ENCODE results near the gene MRPL57. TPM values are rescaled to one million over a fixed set of nuclear protein-coding genes. Genes with fewer than 3 reads are reported as not detected.
"Not testable (repeated sequence)": the region's sequence is repeated elsewhere in the genome, so short reads cannot be mapped to it uniquely, and the experiment has no call there.

The MRPL57 gene
- total RNA-seq, 2 donors from 2014 or later = 22.2 to 22.9 TPM

GRCh38 chr13:21152251-21152899 is 24.1 kb upstream of the MRPL57 start:
- H3K27me3 Mint-ChIP-seq (ENCODE audit: insufficient read depth) = no peaks in the 10 kb centered on the region
- H3K9me3 Mint-ChIP-seq = no peaks in the 10 kb centered on the region
- H3K9me3 ChIP-seq (ENCODE audit: control insufficient read depth, low read length) = no peaks in the 10 kb centered on the region
- H3K36me3 ChIP-seq (ENCODE audit: control insufficient read depth, insufficient read depth, low read length) = peaks cover 38% of the 10 kb centered on the region
- no peak overlapping the region for H3K4me3 Mint-ChIP-seq
- peaks cover 13% of the 10 kb centered on the region for H3K4me1 ChIP-seq (ENCODE audit: control insufficient read depth, insufficient read depth, low read length)
- H3K4me3 ChIP-seq (ENCODE audit: low read length) = no peak overlapping the region
- H3K36me3 Mint-ChIP-seq (ENCODE audit: low read depth) = peaks cover 23% of the 10 kb centered on the region
- no peak overlapping the region for H3K9ac ChIP-seq (ENCODE audit: extremely low read depth, low read length, poor library complexity, severe bottlenecking)
- H3K27ac Mint-ChIP-seq = no peak overlapping the region
- peak; percentile 54 for DNase-seq
- WGBS, 2 experiments (ENCODE audit: insufficient coverage in 1 of 2, insufficient read length in 1 of 2) = 93 to 100% methylated on average over 2 to 8 of the region's 8 CpGs
- H3K27ac ChIP-seq (ENCODE audit: low read depth, low read length) = no peak overlapping the region
- no peak for TF ChIP-seq CTCF (conservative IDR thresholded peaks at IDR 0.05)
- peaks cover 25% of the 10 kb centered on the region for H3K4me1 Mint-ChIP-seq
- H3K27me3 ChIP-seq (ENCODE audit: control insufficient read depth, insufficient read depth, low read length, poor library complexity, severe bottlenecking) = no peaks in the 10 kb centered on the region

DNA sequence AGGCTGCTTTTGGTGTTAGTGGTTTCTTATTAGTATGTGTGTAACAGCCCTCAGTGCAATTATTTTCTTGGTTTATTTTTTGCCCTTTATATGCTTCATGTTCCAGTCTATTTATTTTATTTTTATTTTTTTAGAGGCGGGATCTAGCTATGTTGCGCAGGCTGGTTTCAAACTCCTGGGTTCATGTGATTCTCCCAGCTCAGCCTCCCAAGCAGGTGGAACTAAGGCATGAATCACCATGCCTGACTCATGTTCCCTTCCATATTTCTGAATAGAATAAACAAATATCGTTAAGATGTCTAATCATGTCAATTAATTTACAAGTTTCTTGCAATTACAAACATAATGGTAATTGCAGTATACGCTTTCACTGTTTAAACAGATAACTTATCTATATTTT is 11.8 kb upstream of the MRPL57 start:
- Mint-ChIP-seq H3K4me3 (no peak overlapping the region), H3K9me3 (no peaks in the 10 kb centered on the region), H3K27me3 (ENCODE audit: insufficient read depth) (no peaks in the 10 kb centered on the region), H3K36me3 (ENCODE audit: low read depth) (peaks cover 28% of the 10 kb centered on the region), H3K4me1 (peaks cover 4% of the 10 kb centered on the region), H3K27ac (no peak overlapping the region)
- no peak for TF ChIP-seq CTCF (conservative IDR thresholded peaks at IDR 0.05)
- no peak overlapping the region for H3K27ac ChIP-seq (ENCODE audit: low read depth, low read length)
- H3K9me3 ChIP-seq (ENCODE audit: control insufficient read depth, low read length) = peaks cover 8% of the 10 kb centered on the region
- no peaks in the 10 kb centered on the region for H3K27me3 ChIP-seq (ENCODE audit: control insufficient read depth, insufficient read depth, low read length, poor library complexity, severe bottlenecking)
- no peaks in the 10 kb centered on the region for H3K4me1 ChIP-seq (ENCODE audit: control insufficient read depth, insufficient read depth, low read length)
- no peak for DNase-seq
- peaks cover 16% of the 10 kb centered on the region for H3K36me3 ChIP-seq (ENCODE audit: control insufficient read depth, insufficient read depth, low read length)
- H3K4me3 ChIP-seq (ENCODE audit: low read length) = no peak overlapping the region
- no peak overlapping the region for H3K9ac ChIP-seq (ENCODE audit: extremely low read depth, low read length, poor library complexity, severe bottlenecking)
- WGBS, 2 experiments (ENCODE audit: insufficient coverage in 1 of 2, insufficient read length in 1 of 2) = 99 to 100% methylated on average over 2 to 3 of the region's 4 CpGs

DNA sequence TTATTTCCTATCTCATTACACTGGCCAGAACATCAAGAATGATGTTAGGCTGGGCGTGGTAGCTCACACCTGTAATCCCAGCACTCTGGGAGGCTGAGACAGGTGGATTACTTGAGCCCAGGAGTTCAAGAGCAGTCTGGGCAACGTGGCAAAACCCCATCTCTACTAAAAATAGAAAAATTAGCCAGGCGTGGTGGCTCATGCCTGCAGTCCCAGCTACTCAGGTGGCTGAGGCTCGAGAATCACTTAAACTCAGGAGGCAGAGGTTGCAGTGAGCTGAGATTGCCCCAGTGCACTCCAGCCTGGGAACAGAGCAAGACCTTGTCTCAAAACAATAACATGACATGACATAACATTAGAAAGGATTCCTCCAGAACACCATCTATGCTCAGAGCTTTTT is 10.9 kb upstream of the MRPL57 start:
- WGBS, 2 experiments (ENCODE audit: insufficient coverage in 1 of 2, insufficient read length in 1 of 2) = 84 to 90% methylated on average over 2 to 4 of the region's 4 CpGs
- not testable (repeated sequence) for H3K9me3 ChIP-seq (ENCODE audit: control insufficient read depth, low read length); H3K4me3 ChIP-seq (ENCODE audit: low read length); H3K27ac Mint-ChIP-seq; H3K4me1 ChIP-seq (ENCODE audit: control insufficient read depth, insufficient read depth, low read length); H3K9me3 Mint-ChIP-seq; DNase-seq; H3K27ac ChIP-seq (ENCODE audit: low read depth, low read length); H3K4me1 Mint-ChIP-seq; H3K4me3 Mint-ChIP-seq; H3K27me3 ChIP-seq (ENCODE audit: control insufficient read depth, insufficient read depth, low read length, poor library complexity, severe bottlenecking); H3K27me3 Mint-ChIP-seq (ENCODE audit: insufficient read depth); H3K9ac ChIP-seq (ENCODE audit: extremely low read depth, low read length, poor library complexity, severe bottlenecking)
- H3K36me3 Mint-ChIP-seq (ENCODE audit: low read depth) = peaks cover 30% of the 10 kb centered on the region
- peaks cover 21% of the 10 kb centered on the region for H3K36me3 ChIP-seq (ENCODE audit: control insufficient read depth, insufficient read depth, low read length)

DNA sequence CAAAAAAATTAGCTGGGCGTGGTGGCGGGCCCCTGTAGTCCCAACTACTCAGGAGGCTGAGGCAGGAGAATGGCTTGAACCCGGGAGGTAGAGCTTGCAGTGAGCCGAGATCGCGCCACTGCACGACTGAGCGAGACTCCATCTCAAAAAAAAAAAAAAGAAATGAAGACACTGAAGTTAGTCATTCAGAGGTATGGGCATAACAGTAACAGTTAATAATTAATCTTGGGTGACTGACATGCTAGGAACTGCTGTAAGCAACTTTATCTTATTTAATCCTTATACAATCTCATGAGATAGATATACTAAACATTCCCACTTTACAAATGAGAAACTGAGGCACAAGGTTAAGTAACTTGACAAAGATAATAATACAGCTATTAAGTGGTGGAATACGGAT is 5.0 kb upstream of the MRPL57 start:
- Mint-ChIP-seq H3K27me3 (ENCODE audit: insufficient read depth) (no peaks in the 10 kb centered on the region), H3K4me3 (no peak overlapping the region), H3K4me1 (peaks cover 9% of the 10 kb centered on the region), H3K36me3 (ENCODE audit: low read depth) (peaks cover 33% of the 10 kb centered on the region), H3K9me3 (peaks cover 4% of the 10 kb centered on the region), H3K27ac (no peak overlapping the region)
- peaks cover 20% of the 10 kb centered on the region for H3K36me3 ChIP-seq (ENCODE audit: control insufficient read depth, insufficient read depth, low read length)
- no peak for DNase-seq
- 94 to 96% methylated on average over 5 to 9 of the region's 9 CpGs for WGBS, 2 experiments (ENCODE audit: insufficient coverage in 1 of 2, insufficient read length in 1 of 2)
- peaks cover 8% of the 10 kb centered on the region for H3K9me3 ChIP-seq (ENCODE audit: control insufficient read depth, low read length)
- no peak overlapping the region for H3K9ac ChIP-seq (ENCODE audit: extremely low read depth, low read length, poor library complexity, severe bottlenecking)
- H3K4me1 ChIP-seq (ENCODE audit: control insufficient read depth, insufficient read depth, low read length) = no peaks in the 10 kb centered on the region
- no peaks in the 10 kb centered on the region for H3K27me3 ChIP-seq (ENCODE audit: control insufficient read depth, insufficient read depth, low read length, poor library complexity, severe bottlenecking)
- no peak for TF ChIP-seq CTCF (conservative IDR thresholded peaks at IDR 0.05)
- H3K27ac ChIP-seq (ENCODE audit: low read depth, low read length) = no peak overlapping the region
- no peak overlapping the region for H3K4me3 ChIP-seq (ENCODE audit: low read length)

- not testable (repeated sequence) for H3K9ac ChIP-seq (ENCODE audit: extremely low read depth, low read length, poor library complexity, severe bottlenecking); H3K27ac ChIP-seq (ENCODE audit: low read depth, low read length); DNase-seq; H3K4me1 Mint-ChIP-seq; H3K4me1 ChIP-seq (ENCODE audit: control insufficient read depth, insufficient read depth, low read length); H3K27me3 Mint-ChIP-seq (ENCODE audit: insufficient read depth); H3K9me3 Mint-ChIP-seq; H3K9me3 ChIP-seq (ENCODE audit: control insufficient read depth, low read length); H3K27me3 ChIP-seq (ENCODE audit: control insufficient read depth, insufficient read depth, low read length, poor library complexity, severe bottlenecking); H3K27ac Mint-ChIP-seq; H3K4me3 ChIP-seq (ENCODE audit: low read length); H3K4me3 Mint-ChIP-seq
- H3K36me3 ChIP-seq (ENCODE audit: control insufficient read depth, insufficient read depth, low read length) = peaks cover 18% of the 10 kb centered on the region
- WGBS, 2 experiments (ENCODE audit: insufficient coverage in 1 of 2, insufficient read length in 1 of 2) = 0% methylated on average over 1 of the region's 1 CpG
- peaks cover 30% of the 10 kb centered on the region for H3K36me3 Mint-ChIP-seq (ENCODE audit: low read depth)
Observed at GRCh38 chr13:21173767-21174166, 2.7 kb upstream of the MRPL57 start.

Data from endodermal cell (in vitro differentiated cells).